ENCODE measurements around the gene ACE2.

DNA sequence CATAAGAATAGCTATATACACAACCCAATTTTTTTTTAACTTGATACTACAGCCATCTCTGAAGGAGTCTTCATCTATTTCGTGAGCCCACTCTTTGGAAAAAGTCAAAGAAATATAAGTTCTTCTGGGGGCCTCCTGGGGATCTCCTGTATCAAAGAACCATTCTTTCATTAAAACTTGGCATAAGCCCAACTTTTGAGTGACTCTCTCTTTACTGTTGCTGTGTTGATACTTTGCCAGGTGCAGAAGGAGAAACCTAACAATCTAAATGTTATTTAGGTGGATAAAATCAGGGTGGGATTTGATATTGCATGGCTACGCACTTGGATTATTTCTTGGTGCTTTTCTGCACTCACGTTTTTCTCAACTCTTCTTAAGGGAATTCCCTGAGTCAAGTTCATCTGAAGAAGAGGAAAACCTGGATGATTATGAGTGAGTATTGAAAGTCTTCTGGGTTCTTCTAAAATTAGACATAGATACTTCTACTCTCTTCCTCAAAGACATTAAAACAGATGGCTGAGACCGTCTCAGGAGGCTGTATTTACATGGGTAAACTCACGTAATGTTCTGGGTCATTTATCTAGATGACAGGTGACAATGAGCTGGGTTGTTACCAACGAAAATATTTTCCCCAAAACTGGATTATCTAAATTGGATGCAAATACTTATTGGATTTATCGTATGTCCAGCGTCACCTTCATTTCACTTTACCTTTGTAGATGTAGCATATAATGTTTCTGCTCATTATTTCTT, 74.9 kb downstream of the ACE2 start:
- TF ChIP-seq, protein P1, sequence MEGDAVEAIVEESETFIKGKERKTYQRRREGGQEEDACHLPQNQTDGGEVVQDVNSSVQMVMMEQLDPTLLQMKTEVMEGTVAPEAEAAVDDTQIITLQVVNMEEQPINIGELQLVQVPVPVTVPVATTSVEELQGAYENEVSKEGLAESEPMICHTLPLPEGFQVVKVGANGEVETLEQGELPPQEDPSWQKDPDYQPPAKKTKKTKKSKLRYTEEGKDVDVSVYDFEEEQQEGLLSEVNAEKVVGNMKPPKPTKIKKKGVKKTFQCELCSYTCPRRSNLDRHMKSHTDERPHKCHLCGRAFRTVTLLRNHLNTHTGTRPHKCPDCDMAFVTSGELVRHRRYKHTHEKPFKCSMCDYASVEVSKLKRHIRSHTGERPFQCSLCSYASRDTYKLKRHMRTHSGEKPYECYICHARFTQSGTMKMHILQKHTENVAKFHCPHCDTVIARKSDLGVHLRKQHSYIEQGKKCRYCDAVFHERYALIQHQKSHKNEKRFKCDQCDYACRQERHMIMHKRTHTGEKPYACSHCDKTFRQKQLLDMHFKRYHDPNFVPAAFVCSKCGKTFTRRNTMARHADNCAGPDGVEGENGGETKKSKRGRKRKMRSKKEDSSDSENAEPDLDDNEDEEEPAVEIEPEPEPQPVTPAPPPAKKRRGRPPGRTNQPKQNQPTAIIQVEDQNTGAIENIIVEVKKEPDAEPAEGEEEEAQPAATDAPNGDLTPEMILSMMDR (conservative IDR thresholded peaks at IDR 0.05 in 1 of 2, IDR thresholded peaks at IDR 0.05 in 1 of 2; ENCODE audit: extremely low read depth in 1 of 2, insufficient read depth in 1 of 2, low read depth in 1 of 2, low read length in 2 of 2): no peak
- no peak for TF ChIP-seq EZH2 (IDR thresholded peaks at IDR 0.05; ENCODE audit: borderline replicate concordance, low read length)

Data from mammary epithelial cell (primary cell).